Uterus (tissue), 4 donors: Measurements from ENCODE around the gene ADCY10. TPM values are rescaled to one million over a fixed set of nuclear protein-coding genes. Genes with fewer than 3 reads are reported as not detected.
A peak's percentile ranks its signal among the peaks of the same experiment; 100 is the strongest.

ENCODE experiments used
- DNase-seq, 2 donors: peaks; one replicate each; pipeline ENCODE4 v3.0.0-alpha.2; 2019 to 2020
- H3K27ac ChIP-seq, 2 donors: fragments of 200-600 bp; sonication (generic); 1 replicate in 1 of 2; 2 replicates in 1 of 2; pipeline ENCODE4 v1.5.1; 2016 to 2018
- H3K27me3 ChIP-seq, 2 donors: fragments of 200-600 bp; sonication (generic); one replicate each; pipeline ENCODE4 v1.5.1; 2018 to 2019; ENCODE audit warnings: control low read depth in 1 of 2
- H3K36me3 ChIP-seq, 2 donors: fragments of 200-600 bp; sonication (generic); one replicate each; pipeline ENCODE4 v1.5.1; 2019; ENCODE audit warnings: control low read depth in 1 of 2
- H3K4me1 ChIP-seq, 2 donors: fragments of 200-600 bp; sonication (generic); one replicate each; pipeline ENCODE4 v1.5.1; 2018 to 2019; ENCODE audit warnings: control low read depth in 1 of 2
- H3K4me3 ChIP-seq, 2 donors: fragments of 200-600 bp; sonication (generic); 1 replicate in 1 of 2; 2 replicates in 1 of 2; pipeline ENCODE4 v1.5.1; 2018 to 2019; ENCODE audit warnings: mild to moderate bottlenecking in 1 of 2
- H3K9me3 ChIP-seq, 2 donors: fragments of 200-600 bp; sonication (generic); one replicate each; pipeline ENCODE4 v1.5.1; 2019; ENCODE audit warnings: control low read depth in 1 of 2
- CTCF ChIP-seq, 4 experiments: fragments of 200-600 bp in 2 of 4; fragments of 450-650 bp in 2 of 4; sonication (generic) in 2 of 4; IDR thresholded peaks; one replicate each; pipeline ENCODE4 v1.5.1; 2016 to 2019; ENCODE audit warnings: antibody characterized with exemption in 4 of 4, mild to moderate bottlenecking in 2 of 4, moderate library complexity in 1 of 4
- POLR2A ChIP-seq, 2 donors: fragments of 450-650 bp; IDR thresholded peaks; one replicate each; pipeline ENCODE4 v1.6.1; 2016; ENCODE audit warnings: antibody characterized with exemption in 2 of 2, mild to moderate bottlenecking in 1 of 2, moderate library complexity in 1 of 2
- intact Hi-C: fragments of 100-400 bp; cut with DNase I; formaldehyde crosslinking; loops from one replicate; pipeline ENCODE4 v1.15.1; 2023; ENCODE audit warnings: low total_unique reads
- total RNA-seq, 4 donors: library from RNA; depleted of rRNA in 3 of 4; stranded (reverse); fragments of >200 nt in 3 of 4; gene quantifications; one replicate each; pipeline versions ENCODE4 v1.1.0 to v1.2.4, GENCODE V29; 2014 to 2023
- donor health status: DM: yes; HTN: yes; CAD: no.

Gene ADCY10
- total RNA-seq, 4 donors from 2014 or later = 0.26 to 1.2 (median 0.52) TPM

GRCh38 chr1:167905182-167905581, 8.8 kb downstream of the ADCY10 start:
- H3K36me3 ChIP-seq = no peaks in the 10 kb centered on the region
- intact Hi-C loops = no loop called here

GRCh38 chr1:167904652-167905130, 9.2 kb downstream of the ADCY10 start:
- no peak for DNase-seq
- Histone ChIP-seq H3K4me3 (no peak overlapping the region), H3K9me3 (no peaks in the 10 kb centered on the region), H3K27ac (no peak overlapping the region), H3K36me3 (no peaks in the 10 kb centered on the region), H3K27me3 (no peaks in the 10 kb centered on the region), H3K4me1 (no peaks in the 10 kb centered on the region)
- no peak for TF ChIP-seq CTCF (IDR thresholded peaks at IDR 0.05)
- no peak for TF ChIP-seq POLR2A (IDR thresholded peaks at IDR 0.05)
- intact Hi-C loops = no loop called here

More at GRCh38 chr1:167905182-167905581, 8.8 kb downstream of the ADCY10 start:
- H3K4me1 ChIP-seq = no peaks in the 10 kb centered on the region
- no peak overlapping the region for H3K27ac ChIP-seq
- DNase-seq = no peak
- H3K27me3 ChIP-seq = no peaks in the 10 kb centered on the region
- no peak overlapping the region for H3K4me3 ChIP-seq
- TF ChIP-seq POLR2A (IDR thresholded peaks at IDR 0.05) (no peak), CTCF (IDR thresholded peaks at IDR 0.05) (no peak)
- no peaks in the 10 kb centered on the region for H3K9me3 ChIP-seq

GRCh38 chr1:167900907-167901306, 13.0 kb downstream of the ADCY10 start:
- Histone ChIP-seq H3K4me1 (no peaks in the 10 kb centered on the region), H3K27me3 (no peaks in the 10 kb centered on the region), H3K36me3 (no peaks in the 10 kb centered on the region), H3K27ac (no peak overlapping the region), H3K9me3 (no peaks in the 10 kb centered on the region), H3K4me3 (no peak overlapping the region)
- TF ChIP-seq POLR2A (IDR thresholded peaks at IDR 0.05) (no peak), CTCF (IDR thresholded peaks at IDR 0.05) (no peak)
- no peak for DNase-seq
- intact Hi-C loops = no loop called here

- Histone ChIP-seq H3K4me3 (no peak overlapping the region), H3K4me1 (no peaks in the 10 kb centered on the region), H3K36me3 (no peaks in the 10 kb centered on the region), H3K27me3 (no peaks in the 10 kb centered on the region), H3K9me3 (no peaks in the 10 kb centered on the region), H3K27ac (no peak overlapping the region)
- peak; percentile 27 to 56 for DNase-seq
- TF ChIP-seq CTCF (IDR thresholded peaks at IDR 0.05) (no peak), POLR2A (IDR thresholded peaks at IDR 0.05) (no peak)
- intact Hi-C loops = no loop called here
These were observed 14.7 kb downstream of the ADCY10 start for GRCh38 chr1:167899253-167899681.

- H3K9me3 ChIP-seq = no peaks in the 10 kb centered on the region
- H3K27ac ChIP-seq = no peak overlapping the region
- no peak overlapping the region for H3K4me3 ChIP-seq
- H3K27me3 ChIP-seq = no peaks in the 10 kb centered on the region
- no peaks in the 10 kb centered on the region for H3K4me1 ChIP-seq
- no peak for TF ChIP-seq POLR2A (IDR thresholded peaks at IDR 0.05)
- no peak for TF ChIP-seq CTCF (IDR thresholded peaks at IDR 0.05)
- DNase-seq = no peak
- H3K36me3 ChIP-seq = no peaks in the 10 kb centered on the region
- intact Hi-C loops = no loop called here
These were observed 15.2 kb downstream of the ADCY10 start for GRCh38 chr1:167898578-167899222.
